ENCODE measurements around the gene TRNP1.

- TF ChIP-seq, protein P1, sequence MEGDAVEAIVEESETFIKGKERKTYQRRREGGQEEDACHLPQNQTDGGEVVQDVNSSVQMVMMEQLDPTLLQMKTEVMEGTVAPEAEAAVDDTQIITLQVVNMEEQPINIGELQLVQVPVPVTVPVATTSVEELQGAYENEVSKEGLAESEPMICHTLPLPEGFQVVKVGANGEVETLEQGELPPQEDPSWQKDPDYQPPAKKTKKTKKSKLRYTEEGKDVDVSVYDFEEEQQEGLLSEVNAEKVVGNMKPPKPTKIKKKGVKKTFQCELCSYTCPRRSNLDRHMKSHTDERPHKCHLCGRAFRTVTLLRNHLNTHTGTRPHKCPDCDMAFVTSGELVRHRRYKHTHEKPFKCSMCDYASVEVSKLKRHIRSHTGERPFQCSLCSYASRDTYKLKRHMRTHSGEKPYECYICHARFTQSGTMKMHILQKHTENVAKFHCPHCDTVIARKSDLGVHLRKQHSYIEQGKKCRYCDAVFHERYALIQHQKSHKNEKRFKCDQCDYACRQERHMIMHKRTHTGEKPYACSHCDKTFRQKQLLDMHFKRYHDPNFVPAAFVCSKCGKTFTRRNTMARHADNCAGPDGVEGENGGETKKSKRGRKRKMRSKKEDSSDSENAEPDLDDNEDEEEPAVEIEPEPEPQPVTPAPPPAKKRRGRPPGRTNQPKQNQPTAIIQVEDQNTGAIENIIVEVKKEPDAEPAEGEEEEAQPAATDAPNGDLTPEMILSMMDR (IDR thresholded peaks at IDR 0.05; ENCODE audit: low read depth, low read length, missing input control): no peak
- TF ChIP-seq, protein P2, sequence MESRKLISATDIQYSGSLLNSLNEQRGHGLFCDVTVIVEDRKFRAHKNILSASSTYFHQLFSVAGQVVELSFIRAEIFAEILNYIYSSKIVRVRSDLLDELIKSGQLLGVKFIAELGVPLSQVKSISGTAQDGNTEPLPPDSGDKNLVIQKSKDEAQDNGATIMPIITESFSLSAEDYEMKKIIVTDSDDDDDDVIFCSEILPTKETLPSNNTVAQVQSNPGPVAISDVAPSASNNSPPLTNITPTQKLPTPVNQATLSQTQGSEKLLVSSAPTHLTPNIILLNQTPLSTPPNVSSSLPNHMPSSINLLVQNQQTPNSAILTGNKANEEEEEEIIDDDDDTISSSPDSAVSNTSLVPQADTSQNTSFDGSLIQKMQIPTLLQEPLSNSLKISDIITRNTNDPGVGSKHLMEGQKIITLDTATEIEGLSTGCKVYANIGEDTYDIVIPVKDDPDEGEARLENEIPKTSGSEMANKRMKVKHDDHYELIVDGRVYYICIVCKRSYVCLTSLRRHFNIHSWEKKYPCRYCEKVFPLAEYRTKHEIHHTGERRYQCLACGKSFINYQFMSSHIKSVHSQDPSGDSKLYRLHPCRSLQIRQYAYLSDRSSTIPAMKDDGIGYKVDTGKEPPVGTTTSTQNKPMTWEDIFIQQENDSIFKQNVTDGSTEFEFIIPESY (IDR thresholded peaks at IDR 0.05): no peak
- TF ChIP-seq, protein P3, sequence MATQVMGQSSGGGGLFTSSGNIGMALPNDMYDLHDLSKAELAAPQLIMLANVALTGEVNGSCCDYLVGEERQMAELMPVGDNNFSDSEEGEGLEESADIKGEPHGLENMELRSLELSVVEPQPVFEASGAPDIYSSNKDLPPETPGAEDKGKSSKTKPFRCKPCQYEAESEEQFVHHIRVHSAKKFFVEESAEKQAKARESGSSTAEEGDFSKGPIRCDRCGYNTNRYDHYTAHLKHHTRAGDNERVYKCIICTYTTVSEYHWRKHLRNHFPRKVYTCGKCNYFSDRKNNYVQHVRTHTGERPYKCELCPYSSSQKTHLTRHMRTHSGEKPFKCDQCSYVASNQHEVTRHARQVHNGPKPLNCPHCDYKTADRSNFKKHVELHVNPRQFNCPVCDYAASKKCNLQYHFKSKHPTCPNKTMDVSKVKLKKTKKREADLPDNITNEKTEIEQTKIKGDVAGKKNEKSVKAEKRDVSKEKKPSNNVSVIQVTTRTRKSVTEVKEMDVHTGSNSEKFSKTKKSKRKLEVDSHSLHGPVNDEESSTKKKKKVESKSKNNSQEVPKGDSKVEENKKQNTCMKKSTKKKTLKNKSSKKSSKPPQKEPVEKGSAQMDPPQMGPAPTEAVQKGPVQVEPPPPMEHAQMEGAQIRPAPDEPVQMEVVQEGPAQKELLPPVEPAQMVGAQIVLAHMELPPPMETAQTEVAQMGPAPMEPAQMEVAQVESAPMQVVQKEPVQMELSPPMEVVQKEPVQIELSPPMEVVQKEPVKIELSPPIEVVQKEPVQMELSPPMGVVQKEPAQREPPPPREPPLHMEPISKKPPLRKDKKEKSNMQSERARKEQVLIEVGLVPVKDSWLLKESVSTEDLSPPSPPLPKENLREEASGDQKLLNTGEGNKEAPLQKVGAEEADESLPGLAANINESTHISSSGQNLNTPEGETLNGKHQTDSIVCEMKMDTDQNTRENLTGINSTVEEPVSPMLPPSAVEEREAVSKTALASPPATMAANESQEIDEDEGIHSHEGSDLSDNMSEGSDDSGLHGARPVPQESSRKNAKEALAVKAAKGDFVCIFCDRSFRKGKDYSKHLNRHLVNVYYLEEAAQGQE (IDR thresholded peaks at IDR 0.05): no peak
- TF ChIP-seq, protein P4, sequence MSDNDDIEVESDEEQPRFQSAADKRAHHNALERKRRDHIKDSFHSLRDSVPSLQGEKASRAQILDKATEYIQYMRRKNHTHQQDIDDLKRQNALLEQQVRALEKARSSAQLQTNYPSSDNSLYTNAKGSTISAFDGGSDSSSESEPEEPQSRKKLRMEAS (IDR thresholded peaks at IDR 0.05): no peak
- TF ChIP-seq FOXA1 (IDR thresholded peaks at IDR 0.05) (no peak), TAF1 (conservative IDR thresholded peaks at IDR 0.05) (no peak), YY1 (IDR thresholded peaks at IDR 0.05) (no peak), HNF4A (conservative IDR thresholded peaks at IDR 0.05) (no peak), RAD21 (IDR thresholded peaks at IDR 0.05) (no peak), JUND (IDR thresholded peaks at IDR 0.05) (no peak), EGR1 (IDR thresholded peaks at IDR 0.05; ENCODE audit: low read depth in 2 of 2) (no peak), GABPA (IDR thresholded peaks at IDR 0.05 in 1 of 2, conservative IDR thresholded peaks at IDR 0.05 in 1 of 2) (no peak), RXRA (IDR thresholded peaks at IDR 0.05) (no peak), SP1 (IDR thresholded peaks at IDR 0.05) (no peak)
These were observed 18.6 kb downstream of the TRNP1 start for GRCh38 chr1:27011976-27012563.
